ENCODE data around the gene IKZF3.

IKZF3 gene

DNA sequence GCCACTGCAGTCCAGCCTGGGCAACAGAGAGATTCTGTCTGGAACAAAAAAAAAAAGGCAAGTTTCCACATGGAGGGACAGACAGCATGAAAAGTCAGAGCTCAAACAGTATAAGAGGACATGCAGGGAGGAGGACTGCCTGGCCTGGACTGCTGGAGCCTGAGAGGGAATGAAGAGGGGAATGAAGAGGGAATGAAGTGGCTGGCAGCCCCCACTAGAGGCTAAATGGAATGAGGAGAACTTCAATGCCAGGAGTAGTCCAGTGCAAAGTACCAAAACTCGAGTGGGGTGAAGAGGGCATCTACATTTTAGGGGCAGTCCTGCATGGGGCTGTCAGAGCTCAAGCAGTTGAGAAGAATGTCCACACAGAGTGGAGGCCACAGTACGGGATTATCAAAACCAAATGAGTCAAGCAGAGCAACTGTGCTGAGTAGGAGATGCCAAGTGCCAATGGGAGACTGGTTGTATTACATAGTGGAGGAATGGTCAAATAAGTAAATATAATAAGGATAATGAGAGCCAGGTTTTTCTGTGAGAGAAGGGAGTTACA lies 22.9 kb downstream of the IKZF3 start:
- Histone ChIP-seq H3K36me3 (ENCODE audit: insufficient read depth, low read length) (no peaks in the 10 kb centered on the region), H3K4me1 (ENCODE audit: insufficient read depth, low read length) (no peaks in the 10 kb centered on the region), H3K9ac (ENCODE audit: low read depth, low read length) (no peak overlapping the region), H3K9me3 (ENCODE audit: control insufficient read depth, insufficient read depth, low read length) (0 out of 2 replicates have a peak, but pooled peaks cover 4% of the 10 kb centered on the region)

GRCh38 chr17:39838784-39839183 lies 25.3 kb downstream of the IKZF3 start:
- H3K9me3 ChIP-seq (ENCODE audit: control insufficient read depth, insufficient read depth, low read length): 0 out of 2 replicates have a peak, but pooled peaks cover 4% of the 10 kb centered on the region
- H3K36me3 ChIP-seq (ENCODE audit: insufficient read depth, low read length): no peaks in the 10 kb centered on the region
- H3K9ac ChIP-seq (ENCODE audit: low read depth, low read length): no peak overlapping the region
- H3K4me1 ChIP-seq (ENCODE audit: insufficient read depth, low read length): no peaks in the 10 kb centered on the region

GRCh38 chr17:39838057-39838456 lies 26.1 kb downstream of the IKZF3 start:
- H3K9me3 ChIP-seq (ENCODE audit: control insufficient read depth, insufficient read depth, low read length): 0 out of 2 replicates have a peak, but pooled peaks cover 4% of the 10 kb centered on the region
- no peaks in the 10 kb centered on the region for H3K36me3 ChIP-seq (ENCODE audit: insufficient read depth, low read length)
- H3K4me1 ChIP-seq (ENCODE audit: insufficient read depth, low read length): no peaks in the 10 kb centered on the region
- no peak overlapping the region for H3K9ac ChIP-seq (ENCODE audit: low read depth, low read length)

- Histone ChIP-seq H3K36me3 (ENCODE audit: insufficient read depth, low read length) (no peaks in the 10 kb centered on the region), H3K4me1 (ENCODE audit: insufficient read depth, low read length) (no peaks in the 10 kb centered on the region), H3K9ac (ENCODE audit: low read depth, low read length) (no peak overlapping the region), H3K9me3 (ENCODE audit: control insufficient read depth, insufficient read depth, low read length) (0 out of 2 replicates have a peak, but pooled peaks cover 4% of the 10 kb centered on the region)
These were observed 28.0 kb downstream of the IKZF3 start for GRCh38 chr17:39836117-39836516.

- 0 out of 2 replicates have a peak, but pooled peaks cover 4% of the 10 kb centered on the region for H3K9me3 ChIP-seq (ENCODE audit: control insufficient read depth, insufficient read depth, low read length)
These were observed 28.9 kb downstream of the IKZF3 start for GRCh38 chr17:39835038-39835786.

GRCh38 chr17:39834017-39834416 lies 30.1 kb downstream of the IKZF3 start:
- Histone ChIP-seq H3K36me3 (ENCODE audit: insufficient read depth, low read length) (no peaks in the 10 kb centered on the region), H3K4me1 (ENCODE audit: insufficient read depth, low read length) (no peaks in the 10 kb centered on the region), H3K9ac (ENCODE audit: low read depth, low read length) (no peak overlapping the region), H3K9me3 (ENCODE audit: control insufficient read depth, insufficient read depth, low read length) (0 out of 2 replicates have a peak, but pooled peaks cover 4% of the 10 kb centered on the region)

More at GRCh38 chr17:39835038-39835786, 28.9 kb downstream of the IKZF3 start:
- H3K9ac ChIP-seq (ENCODE audit: low read depth, low read length): no peak overlapping the region
- no peaks in the 10 kb centered on the region for H3K4me1 ChIP-seq (ENCODE audit: insufficient read depth, low read length)
- no peaks in the 10 kb centered on the region for H3K36me3 ChIP-seq (ENCODE audit: insufficient read depth, low read length)

GRCh38 chr17:39831588-39831987 lies 32.5 kb downstream of the IKZF3 start:
- H3K9me3 ChIP-seq (ENCODE audit: control insufficient read depth, insufficient read depth, low read length): no peaks in the 10 kb centered on the region
- no peaks in the 10 kb centered on the region for H3K4me1 ChIP-seq (ENCODE audit: insufficient read depth, low read length)
- H3K36me3 ChIP-seq (ENCODE audit: insufficient read depth, low read length): no peaks in the 10 kb centered on the region
- H3K9ac ChIP-seq (ENCODE audit: low read depth, low read length): no peak overlapping the region

DNA sequence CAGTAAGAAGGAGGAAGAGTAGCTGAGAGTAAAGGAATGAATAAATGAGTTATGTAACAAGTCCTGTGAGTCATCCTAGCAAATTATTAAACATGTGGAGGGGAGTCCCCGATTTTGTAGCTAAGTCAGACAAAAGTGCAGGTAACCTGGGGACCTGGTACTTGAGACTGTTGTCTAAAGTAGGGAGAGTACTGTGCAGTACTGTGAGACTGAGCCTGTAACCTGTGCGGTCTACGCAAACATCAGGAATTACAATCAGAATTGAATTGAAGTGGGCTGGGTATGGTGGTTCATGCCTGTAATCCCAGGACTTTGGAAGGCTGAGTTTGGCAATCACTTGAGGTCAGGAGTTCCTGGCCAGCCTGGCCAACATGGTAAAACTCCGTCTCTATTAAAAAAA lies 35.7 kb downstream of the IKZF3 start:
- no peak overlapping the region for H3K9ac ChIP-seq (ENCODE audit: low read depth, low read length)
- no peaks in the 10 kb centered on the region for H3K4me1 ChIP-seq (ENCODE audit: insufficient read depth, low read length)
- H3K36me3 ChIP-seq (ENCODE audit: insufficient read depth, low read length): no peaks in the 10 kb centered on the region
- no peaks in the 10 kb centered on the region; the same call in 1 of the 2 replicates for H3K9me3 ChIP-seq (ENCODE audit: control insufficient read depth, insufficient read depth, low read length)

DNA sequence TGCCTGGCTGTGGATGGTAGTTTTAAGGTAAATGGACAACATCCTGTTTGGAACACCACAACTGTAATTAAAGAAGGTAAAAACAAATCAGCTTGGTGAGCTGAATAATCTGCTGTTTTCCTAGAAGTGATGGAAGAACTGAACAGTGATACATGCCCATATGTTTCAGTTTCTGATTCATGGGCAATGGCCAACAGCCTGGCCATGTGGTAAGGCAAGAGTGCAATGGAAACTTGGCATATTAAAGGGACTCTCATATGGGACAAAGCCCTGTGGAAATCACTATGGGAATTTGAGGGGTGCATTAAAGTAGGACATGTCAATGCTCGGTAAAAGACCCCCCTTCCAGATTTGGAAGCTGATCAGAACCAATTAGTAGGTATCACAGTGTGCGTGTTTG lies 37.8 kb downstream of the IKZF3 start:
- Histone ChIP-seq H3K9ac (ENCODE audit: low read depth, low read length) (no peak overlapping the region), H3K36me3 (ENCODE audit: insufficient read depth, low read length) (no peaks in the 10 kb centered on the region)

GRCh38 chr17:39823407-39824054 lies 40.6 kb downstream of the IKZF3 start:
- peaks cover 3% of the 10 kb centered on the region; the same call in 1 of the 2 replicates for H3K4me1 ChIP-seq (ENCODE audit: insufficient read depth, low read length)

More for the DNA sequence above, 37.8 kb downstream of the IKZF3 start:
- H3K9me3 ChIP-seq (ENCODE audit: control insufficient read depth, insufficient read depth, low read length): no peaks in the 10 kb centered on the region; the same call in 1 of the 2 replicates
- H3K4me1 ChIP-seq (ENCODE audit: insufficient read depth, low read length): no peaks in the 10 kb centered on the region

GRCh38 chr17:39822051-39822451 lies 42.1 kb downstream of the IKZF3 start:
- H3K4me1 ChIP-seq (ENCODE audit: insufficient read depth, low read length): peaks cover 3% of the 10 kb centered on the region; the same call in 1 of the 2 replicates
- H3K9ac ChIP-seq (ENCODE audit: low read depth, low read length): no peak overlapping the region
- no peaks in the 10 kb centered on the region; the same call in 1 of the 2 replicates for H3K9me3 ChIP-seq (ENCODE audit: control insufficient read depth, insufficient read depth, low read length)
- no peaks in the 10 kb centered on the region for H3K36me3 ChIP-seq (ENCODE audit: insufficient read depth, low read length)

More at GRCh38 chr17:39823407-39824054, 40.6 kb downstream of the IKZF3 start:
- Histone ChIP-seq H3K9me3 (ENCODE audit: control insufficient read depth, insufficient read depth, low read length) (no peaks in the 10 kb centered on the region; the same call in 1 of the 2 replicates), H3K9ac (ENCODE audit: low read depth, low read length) (no peak overlapping the region), H3K36me3 (ENCODE audit: insufficient read depth, low read length) (no peaks in the 10 kb centered on the region)

DNA sequence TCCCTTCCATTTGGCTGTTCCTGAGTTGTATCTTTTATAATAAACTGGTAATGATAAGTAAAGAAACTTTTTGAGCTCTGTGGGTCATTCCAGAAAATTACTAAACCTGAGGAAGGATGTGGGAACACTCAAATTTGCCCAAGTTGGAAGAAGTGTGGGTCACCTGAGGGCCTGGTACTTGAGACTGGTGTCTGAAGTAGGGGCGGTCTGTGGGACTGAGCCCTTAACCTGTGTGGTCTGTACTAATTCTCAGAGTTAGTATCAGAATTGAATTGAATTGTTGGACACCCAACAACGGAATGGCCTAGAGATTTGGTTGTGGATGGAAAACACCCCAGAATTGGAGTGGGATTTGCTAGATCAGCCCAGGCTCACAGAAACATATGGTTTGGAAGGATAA lies 43.1 kb downstream of the IKZF3 start:
- Histone ChIP-seq H3K9me3 (ENCODE audit: control insufficient read depth, insufficient read depth, low read length) (no peaks in the 10 kb centered on the region; the same call in 1 of the 2 replicates), H3K4me1 (ENCODE audit: insufficient read depth, low read length) (peaks cover 3% of the 10 kb centered on the region; the same call in 1 of the 2 replicates), H3K36me3 (ENCODE audit: insufficient read depth, low read length) (no peaks in the 10 kb centered on the region), H3K9ac (ENCODE audit: low read depth, low read length) (no peak overlapping the region)

GRCh38 chr17:39820541-39820940 lies 43.6 kb downstream of the IKZF3 start:
- no peak overlapping the region for H3K9ac ChIP-seq (ENCODE audit: low read depth, low read length)
- no peaks in the 10 kb centered on the region; the same call in 1 of the 2 replicates for H3K9me3 ChIP-seq (ENCODE audit: control insufficient read depth, insufficient read depth, low read length)
- H3K36me3 ChIP-seq (ENCODE audit: insufficient read depth, low read length): no peaks in the 10 kb centered on the region
- H3K4me1 ChIP-seq (ENCODE audit: insufficient read depth, low read length): peaks cover 3% of the 10 kb centered on the region; the same call in 1 of the 2 replicates

- no peak overlapping the region for H3K9ac ChIP-seq (ENCODE audit: low read depth, low read length)
- H3K36me3 ChIP-seq (ENCODE audit: insufficient read depth, low read length): no peaks in the 10 kb centered on the region
- no peaks in the 10 kb centered on the region; the same call in 1 of the 2 replicates for H3K9me3 ChIP-seq (ENCODE audit: control insufficient read depth, insufficient read depth, low read length)
- H3K4me1 ChIP-seq (ENCODE audit: insufficient read depth, low read length): peaks cover 3% of the 10 kb centered on the region; the same call in 1 of the 2 replicates
These were observed 45.6 kb downstream of the IKZF3 start for GRCh38 chr17:39818358-39819000.
